NCI-H1930 (cell line): ENCODE measurements around the gene CARD19.
"Not testable (repeated sequence)": the region's sequence is repeated elsewhere in the genome, so short reads cannot be mapped to it uniquely, and the experiment has no call there.

Source experiments
- DNase-seq, 2 experiments: peaks; one replicate each; lab custom pipeline; 2025; lab: John Stamatoyannopoulos, UW

The CARD19 gene

DNA sequence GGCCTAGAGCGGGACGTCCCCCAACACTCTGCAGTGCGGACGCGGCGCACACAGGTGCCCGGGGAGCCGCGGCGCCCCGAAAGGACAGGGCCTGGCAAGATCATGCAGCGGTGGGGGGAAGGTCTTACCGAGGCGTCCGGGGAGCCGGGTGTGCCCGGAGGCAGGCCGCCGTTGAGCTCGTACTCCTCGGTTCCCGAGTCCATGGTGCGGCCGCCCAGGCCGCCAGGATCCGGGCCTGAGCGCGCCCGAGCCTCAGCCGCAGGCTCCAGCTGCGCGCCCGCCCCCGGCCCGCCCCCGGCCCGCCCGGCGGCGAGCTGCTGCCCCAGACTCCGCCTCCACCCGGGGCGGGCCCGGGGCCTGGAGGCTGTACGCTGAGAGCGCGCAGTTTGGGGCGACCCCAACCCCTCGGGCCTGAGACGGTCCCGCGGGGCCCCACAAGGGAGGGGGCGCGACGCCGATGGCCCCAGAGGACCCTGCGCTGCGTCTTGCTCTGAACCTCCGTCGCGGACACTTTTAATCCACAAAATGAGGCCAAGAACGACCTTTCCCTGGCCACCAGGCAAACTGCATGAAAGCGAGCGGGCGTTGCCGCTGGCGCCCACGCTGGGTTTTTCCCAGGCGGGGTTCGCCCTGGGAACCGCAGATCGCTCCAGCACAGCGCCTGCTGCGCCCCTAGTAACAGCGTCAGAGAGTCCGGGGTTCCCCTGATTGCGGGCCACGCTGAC lies 38.2 kb downstream of the CARD19 start, which contains the start of gene NINJ1:
Gene NINJ1, minus strand, starts transcription at position 237 of the 725 bp plus-strand sequence. Its CDS starts 34 bp downstream, at position 203.
- peak; percentile 30 to 61 for DNase-seq

DNA sequence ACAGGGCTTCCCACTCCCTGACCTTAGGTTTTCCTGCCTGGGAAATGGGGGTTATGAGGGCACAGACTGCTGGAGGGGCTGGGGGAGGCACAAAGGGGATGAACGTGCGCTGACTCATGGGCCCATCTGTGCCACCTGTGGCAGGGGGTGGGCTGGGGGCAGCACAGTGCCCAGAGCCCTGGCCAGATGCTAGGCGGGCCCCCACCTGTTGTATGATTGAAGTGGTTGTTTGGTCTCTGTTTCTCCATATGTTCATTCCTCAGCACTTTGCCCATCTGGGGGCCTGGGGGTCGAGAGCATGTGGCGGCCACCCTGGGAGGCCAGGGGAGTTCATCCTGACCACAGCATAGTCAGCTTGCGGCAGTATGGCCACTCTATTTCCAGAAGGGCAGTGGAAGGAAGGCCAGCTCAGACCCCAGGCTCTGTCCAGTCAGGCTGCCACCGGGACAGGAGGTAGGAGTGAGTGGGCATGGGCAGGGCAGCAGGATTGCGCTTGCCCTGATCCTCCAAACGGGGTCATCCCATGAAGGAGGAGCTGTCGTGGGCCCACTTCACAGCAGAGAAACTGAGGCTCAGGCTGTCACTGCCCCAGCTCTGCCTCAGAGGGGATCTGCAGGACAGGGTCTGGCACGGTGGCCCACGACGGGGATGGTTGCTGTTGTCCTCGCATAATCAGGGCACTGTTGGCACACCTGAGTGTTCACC lies 38.9 kb downstream of the CARD19 start:
- no peak for DNase-seq

DNA sequence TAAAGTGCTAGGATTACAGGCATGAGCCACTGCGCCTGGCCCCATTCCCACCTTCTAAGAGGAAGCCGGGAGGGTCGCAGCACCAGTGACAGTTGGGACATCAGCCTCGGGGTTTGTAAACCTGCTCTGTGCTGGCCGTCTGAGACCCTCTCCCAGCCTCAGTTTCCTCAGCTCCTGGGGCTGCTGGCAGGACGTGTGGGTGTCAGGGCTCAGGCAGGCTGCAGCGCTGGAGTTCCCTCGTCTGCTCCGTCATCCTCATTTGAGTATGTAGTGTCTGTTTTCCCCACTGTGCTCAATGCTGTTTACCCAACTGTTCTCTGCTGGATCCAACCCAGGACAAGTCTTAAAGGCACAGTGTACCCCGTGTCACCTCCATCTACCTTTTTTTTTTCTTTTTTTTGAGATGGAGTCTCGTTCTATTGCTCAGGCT lies 40.0 kb downstream of the CARD19 start:
- no peak for DNase-seq

DNA sequence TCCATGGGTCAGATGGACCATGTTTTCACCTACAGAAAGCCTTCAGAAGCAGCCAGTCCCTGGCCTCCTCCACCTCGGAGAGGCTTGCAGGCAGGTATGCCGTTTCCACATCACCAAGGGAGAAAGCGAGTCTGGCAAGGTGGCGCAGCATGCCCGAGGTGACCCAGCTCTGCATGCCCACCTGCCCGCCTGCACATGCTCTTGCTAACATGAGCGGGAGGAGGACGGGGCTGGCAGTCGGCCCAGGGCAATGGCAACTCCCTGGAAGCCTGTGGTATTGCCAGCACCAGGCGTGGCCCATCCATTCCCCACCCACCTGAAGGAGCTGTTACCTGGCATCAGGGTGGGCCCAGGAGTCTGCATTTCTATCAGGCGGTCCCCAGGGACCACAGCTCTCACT lies 41.3 kb downstream of the CARD19 start:
- no peak for DNase-seq

DNA sequence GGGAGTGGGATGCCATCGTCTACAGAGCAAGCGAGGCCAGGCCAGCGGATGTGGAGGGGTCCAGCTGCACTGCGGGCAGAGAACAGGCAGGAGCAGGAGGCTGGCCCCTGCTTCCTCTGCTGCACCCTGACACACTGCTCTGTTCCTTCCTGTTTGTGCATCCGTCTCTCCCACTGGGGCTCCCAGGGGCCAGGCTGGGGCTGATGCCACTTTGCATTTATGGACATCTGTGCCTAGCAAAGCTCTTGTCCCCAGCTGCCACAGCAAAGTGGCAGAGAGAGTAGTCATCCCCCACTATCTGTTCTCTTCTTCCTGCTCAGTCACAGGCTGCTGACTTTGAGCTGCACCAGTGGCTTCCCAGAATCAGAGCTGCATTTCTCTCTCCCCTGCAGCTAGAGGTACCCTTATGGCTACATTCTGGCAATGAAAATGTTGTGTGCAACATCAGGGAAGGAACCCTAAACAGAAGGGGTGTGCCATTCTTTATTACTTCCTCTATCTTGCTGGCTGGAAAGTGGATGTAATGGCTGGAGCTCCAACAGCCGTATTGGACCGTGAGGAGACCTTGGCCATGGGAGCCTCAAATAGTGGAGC lies 42.3 kb downstream of the CARD19 start:
- DNase-seq = no peak

DNA sequence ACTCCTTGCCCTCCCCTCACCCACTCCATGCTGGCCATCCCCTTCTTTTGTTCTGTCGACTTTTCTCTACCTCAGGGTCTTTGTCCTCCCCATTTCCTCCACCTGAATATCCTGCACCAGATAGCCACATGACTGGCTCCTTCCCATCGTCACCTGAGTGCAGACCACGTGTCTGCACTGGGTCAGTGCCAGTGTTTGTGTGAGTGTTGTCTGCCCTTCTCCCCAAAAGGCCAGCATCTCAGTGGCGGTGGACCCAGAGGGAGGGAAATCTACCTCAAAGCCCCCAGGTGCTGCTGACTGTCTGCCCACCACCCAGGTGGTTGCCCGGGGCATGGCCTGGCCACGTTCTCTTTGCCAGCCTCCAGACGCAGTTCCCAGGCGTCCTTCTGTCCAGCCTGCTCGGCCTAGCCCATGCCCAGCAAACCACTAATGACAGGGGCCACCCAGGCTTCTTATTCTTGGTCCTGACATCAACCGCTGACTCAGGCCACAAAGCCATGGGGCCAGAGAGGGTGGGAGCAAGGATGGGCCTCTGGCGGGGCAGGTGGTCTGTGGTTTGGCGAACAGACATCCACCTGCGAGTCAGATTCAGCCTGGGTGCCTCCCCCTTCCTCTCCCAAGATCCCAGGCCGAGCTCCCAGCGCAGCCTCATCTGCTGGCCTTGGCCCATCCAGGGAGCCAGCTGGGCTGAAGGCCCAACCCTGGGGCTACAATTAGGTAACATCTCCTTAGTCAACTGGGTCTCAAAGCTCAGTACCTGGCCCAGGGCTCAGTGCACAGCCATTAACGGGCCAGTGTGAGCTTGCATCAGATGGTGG lies 43.6 kb downstream of the CARD19 start:
- no peak for DNase-seq

DNA sequence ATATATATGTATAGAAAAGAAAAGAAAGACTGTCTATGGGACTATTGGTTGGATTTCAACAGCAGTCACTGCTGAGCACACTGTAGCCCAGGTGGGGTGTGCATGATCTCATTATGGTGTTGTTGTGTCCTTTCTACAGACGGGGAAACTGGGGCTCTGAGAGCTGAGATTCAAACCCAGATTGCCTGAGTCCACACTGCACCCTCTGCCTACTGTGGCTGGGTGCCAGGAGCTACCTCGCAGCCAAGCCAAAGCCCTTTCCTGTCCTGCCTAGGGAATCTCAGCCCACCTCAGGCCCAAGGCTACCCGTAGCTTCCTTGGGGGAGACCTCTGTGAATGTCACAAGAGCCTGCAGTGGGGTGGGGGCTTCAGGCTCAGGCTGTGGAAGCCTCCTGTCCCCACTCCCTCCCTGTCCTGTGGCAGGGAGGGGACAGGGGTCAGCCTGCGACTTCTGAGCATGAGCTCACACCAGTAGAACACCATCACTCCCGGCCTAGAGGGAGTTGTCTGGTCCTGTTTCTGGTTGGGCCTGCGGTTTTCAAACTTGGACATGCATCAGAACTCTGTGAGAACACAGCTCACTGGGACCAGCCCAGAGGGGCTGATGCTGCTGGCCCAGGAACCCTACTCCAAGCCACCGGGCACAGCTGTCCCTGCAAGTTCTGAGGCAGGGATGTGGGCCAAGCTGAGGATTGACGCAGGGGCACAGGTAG lies 45.9 kb downstream of the CARD19 start:
- no peak for DNase-seq

DNA sequence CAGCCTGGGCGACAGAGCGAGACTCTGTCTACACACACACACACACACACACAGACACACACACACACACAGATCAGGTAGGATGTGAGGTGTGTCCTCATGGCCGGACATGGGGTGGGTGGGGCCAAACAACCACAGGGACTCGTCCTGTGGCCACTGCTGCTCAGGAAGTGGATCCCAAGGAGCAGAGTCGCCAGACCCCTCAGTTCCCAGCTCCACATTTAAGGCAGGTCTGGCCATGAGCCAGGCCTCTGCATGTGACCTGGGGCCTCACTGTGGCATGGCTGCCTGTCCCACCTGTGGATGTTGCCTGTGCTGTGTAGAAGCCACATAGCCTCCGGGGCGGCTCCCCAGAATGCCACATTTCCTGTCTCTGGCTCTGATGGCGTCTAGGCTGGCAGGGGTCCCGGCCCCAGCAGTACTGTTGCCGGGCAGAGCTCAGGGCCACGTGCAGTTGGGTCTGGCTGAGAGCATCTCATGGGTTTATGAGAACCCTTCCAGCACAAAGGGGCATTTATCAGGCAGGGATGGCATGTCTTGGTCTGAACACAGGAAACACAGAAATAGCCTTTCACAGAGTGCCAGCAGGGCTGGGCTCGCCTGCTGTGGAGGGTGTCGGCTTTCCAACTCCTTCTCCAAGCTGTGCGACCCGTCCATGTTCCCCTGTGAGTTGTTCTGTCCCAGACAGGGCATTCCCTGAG lies 48.0 kb downstream of the CARD19 start:
- DNase-seq = no peak

DNA sequence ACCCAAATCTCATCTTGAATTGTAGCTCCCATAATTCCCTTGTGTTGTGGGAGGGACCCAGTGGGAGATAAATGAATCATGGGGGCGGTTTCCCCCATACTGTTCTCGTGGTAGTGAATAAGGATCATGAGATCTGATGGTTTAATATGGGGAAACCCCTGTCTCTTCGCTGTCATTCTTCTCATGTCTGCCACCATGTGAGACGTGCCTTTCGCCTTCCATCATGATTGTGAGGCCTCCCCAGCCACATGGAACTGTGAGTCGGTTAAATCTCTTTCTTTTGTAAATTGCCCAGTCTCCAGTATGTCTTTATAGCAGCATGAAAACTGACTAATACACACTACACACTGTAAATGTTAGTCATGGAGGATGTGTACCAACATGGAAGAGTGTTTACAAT lies 50.7 kb downstream of the CARD19 start:
- DNase-seq = not testable (repeated sequence)

DNA sequence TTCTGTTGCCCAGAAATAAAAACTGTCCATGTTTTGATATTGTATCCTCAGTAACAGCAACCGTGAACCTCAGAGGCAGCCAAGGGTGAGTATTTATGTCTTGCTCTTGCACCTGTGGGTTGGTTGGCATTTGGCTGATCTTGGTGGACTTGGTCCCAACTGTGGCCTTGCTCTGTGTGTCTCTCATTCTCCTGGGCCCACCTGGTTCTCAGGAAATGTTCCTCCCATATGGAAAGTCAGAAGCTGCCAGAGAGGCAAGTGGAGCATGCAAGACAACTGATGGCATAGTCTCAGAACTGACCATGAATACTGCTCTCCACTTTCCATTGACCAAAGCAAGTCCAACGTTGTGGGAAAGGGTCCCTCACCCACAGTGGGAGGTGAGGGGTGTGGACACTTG lies 51.6 kb downstream of the CARD19 start:
- no peak for DNase-seq

DNA sequence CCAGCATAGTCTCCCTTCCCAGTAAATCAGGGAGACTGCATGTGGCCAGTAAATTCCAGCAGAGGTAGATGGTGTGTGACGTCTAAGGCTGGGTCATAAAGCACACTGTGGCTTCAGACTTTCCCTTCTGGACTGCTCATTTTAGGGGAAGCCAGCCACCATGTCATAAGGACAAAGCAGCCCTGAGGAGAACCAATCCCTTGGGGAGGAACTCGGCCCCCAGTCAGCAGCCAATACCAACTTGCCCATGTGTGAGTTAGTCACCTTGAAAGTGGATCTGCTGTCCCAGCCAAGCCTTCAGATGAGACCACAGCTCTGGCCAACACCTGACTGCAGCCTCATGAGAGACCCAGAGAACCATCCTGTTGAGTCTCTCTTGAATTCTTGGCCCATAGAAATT lies 52.7 kb downstream of the CARD19 start:
- DNase-seq = no peak

DNA sequence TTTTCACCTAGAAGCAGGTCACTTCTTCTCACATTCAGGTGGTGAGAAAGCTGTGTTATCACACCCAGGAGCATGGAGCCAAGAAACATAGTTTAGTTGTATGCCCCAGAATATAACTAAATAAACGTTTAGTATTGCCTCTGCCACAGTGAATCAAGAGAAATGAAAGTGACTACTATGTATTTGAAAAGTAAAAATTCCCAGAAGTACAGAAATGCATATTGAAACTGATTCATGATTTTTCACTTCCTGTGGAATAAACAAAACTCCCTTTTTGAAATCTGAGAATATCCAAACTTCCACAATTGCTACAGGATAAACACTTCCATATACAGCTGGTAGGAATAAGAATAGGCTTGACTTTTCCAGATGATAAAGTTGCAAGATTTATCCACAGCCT lies 53.3 kb downstream of the CARD19 start:
- no peak for DNase-seq

DNA sequence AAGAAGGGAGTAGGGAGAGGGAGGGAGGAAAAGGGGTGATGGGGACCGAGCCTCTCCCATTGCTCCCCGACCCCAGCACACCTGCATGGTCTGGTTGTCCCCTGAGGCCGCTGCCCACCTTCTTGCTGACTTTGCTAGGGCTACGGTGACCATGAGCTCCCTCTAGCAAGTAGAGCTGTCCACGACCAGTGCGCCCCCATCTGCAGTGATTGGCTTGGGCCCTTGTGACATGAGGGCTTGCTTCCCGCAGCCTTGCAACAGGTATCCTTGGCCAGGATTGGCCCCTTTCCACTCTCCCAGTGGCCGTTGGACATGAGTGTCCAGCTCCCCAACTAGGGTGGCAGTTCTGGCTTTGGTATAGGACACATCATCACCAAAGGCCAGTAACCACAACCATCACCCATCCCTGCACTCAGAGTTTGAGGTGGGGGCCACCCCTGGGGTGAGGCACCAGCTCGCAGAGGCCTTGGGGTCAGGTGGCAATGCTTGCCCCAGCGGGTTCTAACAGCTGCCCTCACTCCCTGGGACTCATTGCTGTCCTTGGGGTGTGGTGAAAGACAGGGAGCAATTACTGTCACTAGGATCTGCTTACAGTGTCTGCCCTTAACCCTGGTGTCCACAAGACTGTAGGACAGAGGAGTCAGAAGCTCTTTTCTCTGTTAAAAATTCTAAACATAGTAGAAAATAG lies 55.2 kb downstream of the CARD19 start:
- no peak for DNase-seq

DNA sequence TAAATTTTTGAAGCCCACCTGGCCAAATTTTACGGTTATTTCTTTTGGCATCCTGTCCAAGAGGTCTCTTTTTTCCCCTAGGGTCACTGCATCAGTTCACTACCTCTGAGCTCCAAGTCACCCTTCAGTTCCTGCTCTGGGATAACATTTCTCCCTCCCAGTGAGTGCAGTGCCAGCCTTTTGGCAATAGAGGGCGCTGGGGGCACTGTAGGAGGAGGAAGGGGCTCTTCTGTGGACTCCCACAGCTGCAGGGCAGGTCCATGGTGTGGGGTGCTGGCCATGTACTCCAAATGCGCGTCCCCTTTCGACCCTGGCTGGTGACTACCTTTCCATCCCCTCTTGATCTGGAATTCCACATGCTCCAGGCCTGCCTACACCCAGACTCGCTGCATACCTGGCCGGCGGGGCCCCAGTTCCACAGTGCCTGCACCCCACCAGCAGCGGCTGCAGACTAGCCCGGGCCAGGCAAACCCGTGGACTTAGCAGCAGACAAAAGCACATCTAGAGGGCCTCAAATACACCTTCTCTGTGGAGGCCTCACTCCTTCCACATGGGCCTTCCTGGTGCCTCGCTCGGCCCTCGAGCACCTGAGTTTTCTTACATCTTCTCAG lies 58.4 kb downstream of the CARD19 start:
- DNase-seq = peak; percentile 7 to 51

DNA sequence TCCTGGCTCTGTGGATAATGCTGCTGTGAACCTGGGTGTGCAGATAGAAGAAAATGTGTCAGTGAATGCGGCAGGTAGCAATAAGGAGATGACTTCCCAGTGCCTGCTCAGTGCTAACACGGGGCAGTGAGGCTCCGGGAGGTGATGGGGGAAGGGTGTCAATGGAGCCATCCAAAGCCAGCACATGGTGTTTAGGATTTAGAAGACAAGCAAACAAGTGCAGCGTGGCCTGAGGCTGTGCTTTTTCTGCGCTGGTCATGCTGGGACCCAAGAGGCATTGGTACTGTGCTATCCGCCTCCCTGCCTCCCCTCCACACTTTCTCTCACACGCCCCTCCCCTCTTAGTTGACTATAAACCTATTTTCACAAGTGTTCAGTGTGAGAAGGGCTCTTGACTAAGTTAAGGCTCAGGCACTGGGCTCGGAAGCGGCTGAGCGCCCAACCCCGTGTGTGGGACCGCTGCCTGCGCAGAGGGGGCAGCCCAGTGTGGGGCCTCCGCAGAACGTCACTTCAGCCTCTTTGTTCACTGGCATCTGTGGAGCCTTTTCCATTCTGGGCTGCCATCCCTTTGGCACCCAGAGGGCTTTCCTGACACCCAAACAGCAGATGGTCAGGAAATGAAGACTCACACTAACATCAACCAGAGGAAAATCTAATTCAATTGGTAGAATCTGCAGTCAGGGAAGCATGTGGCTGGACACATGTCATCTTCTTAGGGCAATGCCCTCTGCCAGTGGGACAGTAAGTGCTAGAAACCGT lies 59.9 kb downstream of the CARD19 start:
- DNase-seq = no peak

DNA sequence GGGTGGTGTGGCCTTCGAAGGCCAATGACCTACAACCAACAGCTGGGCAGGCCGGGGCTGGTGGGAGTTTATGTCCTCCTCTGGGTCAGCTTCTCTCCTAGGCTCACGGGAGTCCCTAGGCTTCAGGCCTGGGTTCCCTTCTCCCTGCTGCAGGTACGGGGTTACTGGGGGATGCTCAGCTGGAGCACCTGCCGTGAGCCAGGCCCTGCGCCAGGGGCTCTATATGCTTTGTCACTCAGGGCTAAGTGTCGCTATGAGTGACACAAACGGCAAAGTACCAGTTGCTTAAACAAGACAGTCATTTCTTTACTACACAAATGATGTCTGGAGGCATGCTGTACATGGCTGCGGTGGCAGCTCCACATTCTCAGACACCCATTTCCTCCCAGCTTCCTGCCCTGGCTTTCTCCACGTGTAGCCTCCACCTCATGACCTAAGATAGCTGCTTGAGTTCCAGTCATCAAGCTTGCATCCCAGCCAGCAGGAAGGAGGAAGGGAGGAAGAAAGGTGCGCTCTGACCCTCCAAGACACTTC lies 60.5 kb downstream of the CARD19 start:
- no peak for DNase-seq

DNA sequence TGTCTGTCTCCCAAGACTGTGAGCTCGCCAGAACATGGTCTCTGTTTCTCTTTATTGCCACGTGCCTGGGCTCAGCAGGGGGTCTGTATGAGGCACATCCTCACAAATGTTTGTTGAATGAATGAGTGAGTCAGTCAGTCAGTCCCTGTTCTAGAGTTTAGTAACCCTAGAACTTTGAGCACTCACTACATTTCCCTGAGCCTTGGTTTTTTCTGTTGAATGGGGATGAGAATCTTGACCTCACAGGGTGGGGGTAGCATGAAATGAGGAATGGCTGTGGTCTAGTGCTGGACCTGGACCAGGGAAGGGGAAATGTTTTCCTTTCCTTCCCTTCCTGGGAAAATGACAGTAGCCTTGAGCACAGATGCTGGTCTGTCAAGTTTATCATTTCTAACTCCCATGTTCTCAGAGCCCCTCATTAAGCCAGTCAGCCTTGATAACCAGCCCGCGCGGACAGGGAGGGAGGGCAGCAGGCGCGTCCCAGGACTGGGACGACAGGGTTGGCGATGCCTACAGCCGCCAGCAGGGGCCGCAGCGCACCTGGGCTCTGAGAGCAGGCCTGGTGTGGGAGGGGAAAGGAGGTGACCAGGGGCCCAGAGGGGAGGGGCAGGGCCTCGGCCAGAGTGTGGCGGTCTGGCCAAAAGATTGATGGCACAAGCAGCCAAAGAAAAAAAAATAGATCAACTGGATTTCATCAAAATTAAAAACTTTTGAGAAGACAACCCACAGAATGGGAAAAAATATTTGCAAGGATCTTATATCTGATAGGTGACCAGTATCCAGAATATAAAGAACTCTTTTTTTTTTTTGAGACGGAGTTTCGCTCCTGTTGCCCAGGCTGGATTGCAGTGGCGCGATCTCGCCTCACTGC lies 63.8 kb downstream of the CARD19 start:
- DNase-seq = peak; percentile 47 to 69
